ENCODE results near the gene FREM2. TPM values are rescaled to one million over a fixed set of nuclear protein-coding genes. Genes with fewer than 3 reads are reported as not detected.

FREM2 gene
- total RNA-seq, result 0.16 and 0.39 TPM in 2 replicates

GRCh38 chr13:38686577-38687245, at the start of gene FREM2:
Gene FREM2 (plus strand): TSS chr13:38687077. CDS start chr13:38687345, 268 bp downstream.

